NB4 (cell line): ENCODE results near the gene ZMYND8.
"Not testable (repeated sequence)": the region's sequence is repeated elsewhere in the genome, so short reads cannot be mapped to it uniquely, and the experiment has no call there.

Experiments
- DNase-seq: peaks from one replicate; pipeline ENCODE4 v3.0.0; 2010; ENCODE audit warnings: low read depth
- H3K4me3 ChIP-seq: one replicate; pipeline ENCODE4 v1.5.1; 2011; ENCODE audit warnings: mild to moderate bottlenecking, low read depth, low read length, moderate library complexity
- CTCF ChIP-seq: IDR thresholded peaks from one replicate; pipeline ENCODE4 v1.5.1; 2012; ENCODE audit warnings: low read depth, low read length
- MAX ChIP-seq: IDR thresholded peaks from 2 replicates; pipeline ENCODE4 v1.6.1; 2011; ENCODE audit warnings: low read depth, low read length
- MYC ChIP-seq: IDR thresholded peaks from 2 replicates; pipeline ENCODE4 v1.6.1; 2011; ENCODE audit warnings: low read depth, low read length
- POLR2A ChIP-seq: IDR thresholded peaks from 2 replicates; pipeline ENCODE4 v1.6.1; 2011; ENCODE audit warnings: mild to moderate bottlenecking; ENCODE audit not compliant: insufficient read length; ENCODE audit errors: extremely low read depth

Gene ZMYND8

GRCh38 chr20:47244451-47244850, 112.0 kb downstream of the ZMYND8 start:
- TF ChIP-seq MAX (0 out of 2 replicates have a peak, but pooled peaks have one; percentile 12), MYC (no peak)
- H3K4me3 ChIP-seq = no peak overlapping the region
- peak; percentile 79 for DNase-seq

- TF ChIP-seq POLR2A (no peak), MYC (no peak), MAX (no peak), CTCF (no peak)
- no peak overlapping the region for H3K4me3 ChIP-seq
- no peak for DNase-seq
These were observed 112.8 kb downstream of the ZMYND8 start for GRCh38 chr20:47243532-47244305.

- TF ChIP-seq MYC = no peak
- TF ChIP-seq MAX = no peak
- no peak for TF ChIP-seq POLR2A
- TF ChIP-seq CTCF = no peak
- no peak for DNase-seq
- H3K4me3 ChIP-seq = no peak overlapping the region
These were observed 113.5 kb downstream of the ZMYND8 start for GRCh38 chr20:47243003-47243402.

- DNase-seq = no peak
- no peak overlapping the region for H3K4me3 ChIP-seq
- TF ChIP-seq CTCF (no peak), MAX (no peak), POLR2A (no peak), MYC (no peak)
These were observed 115.1 kb downstream of the ZMYND8 start for GRCh38 chr20:47241345-47241781.

GRCh38 chr20:47240096-47240495, 116.4 kb downstream of the ZMYND8 start:
- not testable (repeated sequence) for DNase-seq, H3K4me3 ChIP-seq

- TF ChIP-seq CTCF = no peak
- no peak for TF ChIP-seq MAX
- no peak for TF ChIP-seq MYC
- no peak for TF ChIP-seq POLR2A
- DNase-seq = no peak
- no peak overlapping the region for H3K4me3 ChIP-seq
These were observed 116.8 kb downstream of the ZMYND8 start for GRCh38 chr20:47239719-47240067.
